Esophagus muscularis mucosa (tissue), 3 donors: ENCODE results near the gene KRTAP4-3.

Source experiments
- CTCF ChIP-seq, 3 experiments: fragments of 200-600 bp in 2 of 3; fragments of 450-650 bp in 1 of 3; sonication (generic) in 2 of 3; IDR thresholded peaks; one replicate each; pipeline ENCODE4 v1.5.1; 2017 to 2019; ENCODE audit warnings: antibody characterized with exemption in 3 of 3, mild to moderate bottlenecking in 2 of 3, moderate library complexity in 1 of 3
- POLR2A ChIP-seq: fragments of 450-650 bp; IDR thresholded peaks from one replicate; pipeline ENCODE4 v1.6.1; 2017; ENCODE audit warnings: antibody characterized with exemption, moderate library complexity, mild to moderate bottlenecking, low read depth

GRCh38 chr17:41151525-41151924 lies 16.5 kb downstream of the KRTAP4-3 start:
- TF ChIP-seq POLR2A (no peak), CTCF (IDR thresholded peaks at IDR 0.05) (no peak)
